Measurements from ENCODE around the gene RABL6. TPM values are rescaled to one million over a fixed set of nuclear protein-coding genes. Genes with fewer than 3 reads are reported as not detected.
A peak's percentile ranks its signal among the peaks of the same experiment; 100 is the strongest.

Gene RABL6
- total and polyA plus RNA-seq, 2 of the 4 experiments (the other 2 are of a cell fraction): 37.1 to 47.5 TPM

- no peak overlapping the region for H2BK20ac ChIP-seq (ENCODE audit: low read depth, low read length)
- no peak overlapping the region for H4K5ac ChIP-seq (ENCODE audit: low read depth, low read length)
- H2AFZ ChIP-seq (replicated peaks; ENCODE audit: low read length, poor library complexity): no peak overlapping the region
- intact Hi-C loops (cut with micrococcal nuclease) (no loop called here), in situ Hi-C loops (cut with MboI; ENCODE audit: low sequenced_read_pairs) (no loop called here), dilution Hi-C loops (cut with HindIII; ENCODE audit: low sequenced_read_pairs, unreplicated experiment) (no loop called here)
- no peak overlapping the region for H2BK120ac ChIP-seq (ENCODE audit: low read depth, low read length)
- H3K9me3 ChIP-seq (ENCODE audit: control insufficient read depth, insufficient read depth, low read length): no peaks in the 10 kb centered on the region
- H3K18ac ChIP-seq (ENCODE audit: low read depth, low read length): no peak overlapping the region
- peaks cover 3% of the 10 kb centered on the region; the same call in 1 of the 2 replicates for H3K4me1 ChIP-seq (ENCODE audit: control insufficient read depth, insufficient read depth, low read length)
- H3K27me3 ChIP-seq (ENCODE audit: control insufficient read depth, insufficient read depth, low read length): no peaks in the 10 kb centered on the region
- POLR2A ChIA-PET (ENCODE audit: unreplicated experiment): interaction anchor here (0.6 kb wide), 1 partner anchor 469 kb away, joined by 3 read pairs; no protein-coding TSS in a partner anchor
- no peak overlapping the region for H4K8ac ChIP-seq (ENCODE audit: low read depth in 2 of 2, low read length in 2 of 2)
- no peaks in the 10 kb centered on the region for H3K9me1 ChIP-seq (ENCODE audit: insufficient read depth, low read length)
- CTCF ChIA-PET: no interaction called here
- H3K14ac ChIP-seq (replicated peaks; ENCODE audit: low read depth, low read length): no peak overlapping the region
- H2BK15ac ChIP-seq (ENCODE audit: low read depth, low read length): no peak overlapping the region
- H2BK5ac ChIP-seq (ENCODE audit: low read depth, low read length, poor library complexity, severe bottlenecking): no peak overlapping the region
- H4K20me1 ChIP-seq (ENCODE audit: insufficient read depth, low read length): peaks cover 16% of the 10 kb centered on the region
- H2AK5ac ChIP-seq (ENCODE audit: low read depth, low read length): no peak overlapping the region
- no peak overlapping the region for H3K4me2 ChIP-seq (ENCODE audit: low read depth, low read length)
- peak overlapping the region; percentile 28 for H2AK9ac ChIP-seq (replicated peaks; ENCODE audit: low read depth, low read length, poor library complexity)
- DNase-seq (no peak), ATAC-seq (ENCODE audit: low read depth) (no peak)
- H4K91ac ChIP-seq (ENCODE audit: insufficient read depth, low read depth, low read length): no peak overlapping the region
- TF ChIP-seq MAZ (IDR thresholded peaks at IDR 0.05; ENCODE audit: borderline replicate concordance, low read depth, low read length): no peak
- no peak for TF ChIP-seq ELK1 (IDR thresholded peaks at IDR 0.05; ENCODE audit: borderline replicate concordance, low read depth, low read length)
- no peak for TF ChIP-seq CEBPB (IDR thresholded peaks at IDR 0.05; ENCODE audit: low read depth, low read length)
- TF ChIP-seq CTCF (conservative IDR thresholded peaks at IDR 0.05; ENCODE audit: low read depth, low read length): no peak
- TF ChIP-seq MXI1 (IDR thresholded peaks at IDR 0.05; ENCODE audit: borderline replicate concordance, low read depth, low read length): no peak
- no peak for TF ChIP-seq FOS (IDR thresholded peaks at IDR 0.05; ENCODE audit: low read depth, low read length)
- no peak for TF ChIP-seq MAFK (IDR thresholded peaks at IDR 0.05; ENCODE audit: low read depth, low read length)
- no peak for TF ChIP-seq BHLHE40 (IDR thresholded peaks at IDR 0.05; ENCODE audit: low read depth, low read length)
- TF ChIP-seq NFE2L2 (IDR thresholded peaks at IDR 0.05; ENCODE audit: low read depth, low read length): no peak
- H3K4ac ChIP-seq (ENCODE audit: low read depth, low read length): no peak overlapping the region
- H3K36me3 ChIP-seq (ENCODE audit: control insufficient read depth, insufficient read depth, low read length): peaks cover 24% of the 10 kb centered on the region
- no peak overlapping the region for H3K56ac ChIP-seq (ENCODE audit: extremely low read depth, insufficient read depth, low read length)
- H3K27ac ChIP-seq (ENCODE audit: insufficient read depth, low read length): no peak overlapping the region
- H3K23ac ChIP-seq (ENCODE audit: low read depth, low read length): no peak overlapping the region
- H3K9ac ChIP-seq (ENCODE audit: low read depth, low read length): no peak overlapping the region
- H3K4me3 ChIP-seq (ENCODE audit: insufficient read depth, low read depth, low read length): no peak overlapping the region
- no TSS peak for BruUV-seq (replicated peaks)
- H3K79me1 ChIP-seq (ENCODE audit: low read depth in 1 of 2, low read length in 2 of 2): peaks cover 11 to 23% of the 10 kb centered on the region in 2 experiments
- WGBS, 2 experiments (ENCODE audit: extremely low coverage in 2 of 2, insufficient read length in 1 of 2): 86% methylated on average over 18 of the region's 42 CpGs; no CpG with 5 or more reads in 1 of the 2 experiments
Observed at GRCh38 chr9:136821826-136822544, 14.2 kb downstream of the RABL6 start.

Data from IMR-90 (cell line).